Activated naive CD8-positive, alpha-beta T cell treated with anti-CD3 and anti-CD28 coated beads, Interleukin-2, amount 10 ng/mL, durations not matched to agents 7 days and 5 days (primary cell): Measurements from ENCODE around the gene RALY. TPM values are rescaled to one million over a fixed set of nuclear protein-coding genes. Genes with fewer than 3 reads are reported as not detected.
"Not testable (repeated sequence)": the region's sequence is repeated elsewhere in the genome, so short reads cannot be mapped to it uniquely, and the experiment has no call there.

Experiments
- ATAC-seq: fragments of 150-1000 bp; cut with Tn5 transposase; one replicate; pipeline ENCODE4 v1.10.0; 2021; ENCODE audit warnings: low read depth, moderate library complexity
- POLR2A ChIA-PET: fragments of 350-600 bp; sonication (Branson Sonifier 250); formaldehyde crosslinking; loops from one replicate; lab custom pipeline; 2021; ENCODE audit warnings: antibody characterized with exemption; lab: Charles Lee
- DNase-seq: peaks from one replicate; pipeline ENCODE4 v3.0.0; 2021
- H3K27ac Mint-ChIP-seq: one replicate; pipeline ENCODE4 v1.8.0; 2022; ENCODE audit warnings: mild to moderate bottlenecking, mixed read lengths
- H3K27me3 Mint-ChIP-seq: one replicate; pipeline ENCODE4 v1.8.0; 2022; ENCODE audit warnings: mild to moderate bottlenecking, moderate library complexity, mixed read lengths
- H3K36me3 Mint-ChIP-seq: one replicate; pipeline ENCODE4 v1.8.0; 2021; ENCODE audit warnings: mild to moderate bottlenecking, mixed read lengths
- H3K4me1 Mint-ChIP-seq: one replicate; pipeline ENCODE4 v1.8.0; 2021; ENCODE audit warnings: mixed read lengths
- H3K4me3 Mint-ChIP-seq: one replicate; pipeline ENCODE4 v1.8.0; 2022; ENCODE audit warnings: mild to moderate bottlenecking, moderate library complexity, mixed read lengths
- H3K9me3 Mint-ChIP-seq: one replicate; pipeline ENCODE4 v1.8.0; 2021; ENCODE audit warnings: mixed read lengths
- total RNA-seq, 2 experiments: library from RNA; stranded (reverse); gene quantifications; one replicate each; pipeline ENCODE4 v1.2.3, GENCODE V29; 2021

Gene RALY
- total RNA-seq, 2 experiments from 2014 or later = 188 to 190 TPM

DNA sequence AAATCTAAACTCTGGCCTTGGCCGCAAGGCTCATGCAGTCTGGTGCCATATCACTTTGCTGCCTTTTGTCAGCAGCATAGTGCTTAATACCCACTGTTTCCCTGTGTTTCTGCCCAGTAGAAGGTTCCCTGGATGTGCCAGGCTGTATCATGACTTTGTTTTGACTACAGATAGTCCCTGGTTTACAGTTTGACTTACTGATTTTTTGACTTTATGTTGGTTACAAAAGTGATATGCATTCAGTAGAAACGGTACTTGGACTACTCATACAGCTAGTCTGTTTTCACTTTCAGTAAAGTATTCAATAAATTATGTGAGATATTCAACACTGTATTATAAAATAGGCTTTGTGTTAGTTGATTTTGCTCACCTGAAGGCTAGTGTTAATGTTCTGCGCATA, 19.0 kb downstream of the RALY start:
- ATAC-seq (no peak), DNase-seq (no peak)
- no peak overlapping the region for H3K27ac Mint-ChIP-seq
- H3K36me3 Mint-ChIP-seq = peaks cover 13% of the 10 kb centered on the region
- no peak overlapping the region for H3K4me3 Mint-ChIP-seq
- no peaks in the 10 kb centered on the region for H3K27me3 Mint-ChIP-seq
- POLR2A ChIA-PET = interaction anchor here (0.6 kb wide), 1 partner anchor 763 kb away, joined by 5 read pairs; no protein-coding TSS in a partner anchor
- no peaks in the 10 kb centered on the region for H3K9me3 Mint-ChIP-seq
- peaks cover 63% of the 10 kb centered on the region for H3K4me1 Mint-ChIP-seq

- H3K36me3 Mint-ChIP-seq = peaks cover 12% of the 10 kb centered on the region
- DNase-seq (no peak), ATAC-seq (no peak)
- H3K27me3 Mint-ChIP-seq = no peaks in the 10 kb centered on the region
- POLR2A ChIA-PET = interaction anchor here (0.9 kb wide), 1 partner anchor 20 kb away, joined by 3 read pairs; the partner anchor contains the start of gene RALY
- H3K9me3 Mint-ChIP-seq = no peaks in the 10 kb centered on the region
- H3K4me1 Mint-ChIP-seq = peaks cover 60% of the 10 kb centered on the region
- H3K4me3 Mint-ChIP-seq = no peak overlapping the region
- H3K27ac Mint-ChIP-seq = no peak overlapping the region
Observed at GRCh38 chr20:34013554-34013953, 19.8 kb downstream of the RALY start.

DNA sequence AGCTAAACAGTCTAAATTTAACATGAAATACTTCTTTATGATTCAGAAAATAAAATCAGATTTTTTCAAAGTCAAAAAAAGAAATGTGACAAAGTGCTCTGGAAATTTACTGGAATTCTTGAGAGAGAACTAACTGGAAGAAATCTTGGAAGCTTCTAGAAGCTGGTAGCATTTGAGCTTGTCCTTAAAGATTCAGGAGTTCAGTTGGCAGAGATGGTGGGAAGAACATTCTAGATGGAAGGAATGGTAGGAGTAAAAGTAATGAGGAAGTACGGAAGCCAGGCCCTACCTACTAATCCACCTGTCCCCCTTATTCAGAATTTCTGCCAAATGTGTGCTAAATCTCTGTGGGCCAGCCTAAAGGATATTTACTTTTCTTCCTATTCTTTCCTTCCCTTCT, 21.2 kb downstream of the RALY start:
- DNase-seq (no peak), ATAC-seq (no peak)
- H3K4me1 Mint-ChIP-seq = peaks cover 50% of the 10 kb centered on the region
- no peak overlapping the region for H3K27ac Mint-ChIP-seq
- H3K36me3 Mint-ChIP-seq = peaks cover 10% of the 10 kb centered on the region
- POLR2A ChIA-PET = no interaction called here
- H3K27me3 Mint-ChIP-seq = no peaks in the 10 kb centered on the region
- H3K9me3 Mint-ChIP-seq = no peaks in the 10 kb centered on the region
- H3K4me3 Mint-ChIP-seq = no peak overlapping the region

DNA sequence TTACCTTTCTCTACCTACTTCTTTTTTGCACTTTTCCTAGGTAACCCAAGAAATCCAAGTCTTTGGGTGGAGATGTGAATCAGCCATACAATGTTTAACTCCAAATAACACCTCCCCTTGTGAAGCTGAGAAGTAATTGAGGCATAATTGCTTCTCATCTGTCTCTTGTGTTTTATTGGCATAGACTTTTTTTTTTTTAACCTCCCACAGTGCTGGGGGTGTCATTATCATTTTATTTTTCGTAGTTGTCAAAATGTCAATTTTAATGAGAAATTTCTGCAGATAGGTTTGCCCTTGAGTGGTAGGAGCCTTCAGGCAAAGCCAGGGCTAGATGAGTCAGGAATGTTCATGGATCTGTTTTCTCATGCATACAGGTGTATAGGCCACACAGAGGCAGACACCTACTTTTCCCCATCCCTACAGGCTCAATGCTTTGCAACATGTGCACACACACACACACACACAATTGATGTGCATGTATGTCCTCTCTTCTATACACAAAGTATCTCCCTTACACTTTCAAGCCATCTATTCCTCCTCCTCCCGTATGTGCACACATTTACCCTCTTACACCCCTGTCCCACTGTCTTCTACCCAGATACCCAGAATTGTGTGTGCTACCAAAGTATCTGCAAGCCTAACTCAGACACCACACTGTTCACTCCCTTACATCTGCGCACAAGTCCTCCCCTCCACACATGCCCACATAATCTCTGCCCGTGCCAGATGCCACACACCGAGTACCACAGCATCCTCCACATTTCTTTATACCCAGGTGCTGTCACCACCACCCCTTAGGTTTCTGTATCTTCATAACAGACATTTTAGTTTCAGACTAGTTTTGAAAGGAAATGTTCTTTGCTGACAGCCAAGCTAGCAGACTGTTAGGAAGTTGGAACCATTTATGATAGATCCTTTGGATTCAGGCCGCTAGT, 22.0 kb downstream of the RALY start:
- Mint-ChIP-seq H3K27ac (peak overlapping the region; percentile 7), H3K4me1 (peaks cover 53% of the 10 kb centered on the region), H3K9me3 (no peaks in the 10 kb centered on the region), H3K36me3 (peaks cover 10% of the 10 kb centered on the region), H3K27me3 (no peaks in the 10 kb centered on the region), H3K4me3 (no peak overlapping the region)
- ATAC-seq = no peak
- POLR2A ChIA-PET = interaction anchor here (1.6 kb wide), 1 partner anchor 22 kb away, joined by 4 read pairs; the partner anchor contains the start of gene RALY
- DNase-seq = no peak

- no peak for ATAC-seq
- Mint-ChIP-seq H3K27ac (no peak overlapping the region), H3K4me1 (peaks cover 54% of the 10 kb centered on the region)
Observed at GRCh38 chr20:34016736-34017135, 23.0 kb downstream of the RALY start.

GRCh38 chr20:34017610-34018009, 23.9 kb downstream of the RALY start:
- no peak for ATAC-seq
- Mint-ChIP-seq H3K4me3 (no peak overlapping the region), H3K27me3 (no peaks in the 10 kb centered on the region), H3K36me3 (peaks cover 10% of the 10 kb centered on the region), H3K4me1 (peaks cover 56% of the 10 kb centered on the region), H3K9me3 (no peaks in the 10 kb centered on the region), H3K27ac (no peak overlapping the region)
- POLR2A ChIA-PET = interaction anchor here (1.6 kb wide), 1 partner anchor 24 kb away, joined by 4 read pairs; the partner anchor contains the start of gene RALY
- DNase-seq = no peak

More at GRCh38 chr20:34016736-34017135, 23.0 kb downstream of the RALY start:
- Mint-ChIP-seq H3K9me3 (no peaks in the 10 kb centered on the region), H3K36me3 (peaks cover 10% of the 10 kb centered on the region), H3K27me3 (no peaks in the 10 kb centered on the region), H3K4me3 (no peak overlapping the region)
- DNase-seq = no peak
- POLR2A ChIA-PET = interaction anchor here (0.8 to 1.6 kb wide), 2 partner anchors 9 to 23 kb away, joined by 3 to 4 read pairs; partner anchors contain the start of gene RALY

GRCh38 chr20:34018166-34018565, 24.5 kb downstream of the RALY start:
- no peak for ATAC-seq
- POLR2A ChIA-PET = no interaction called here
- DNase-seq = no peak
- Mint-ChIP-seq H3K4me3 (no peak overlapping the region), H3K9me3 (no peaks in the 10 kb centered on the region), H3K4me1 (peaks cover 59% of the 10 kb centered on the region), H3K36me3 (peaks cover 12% of the 10 kb centered on the region), H3K27ac (no peak overlapping the region), H3K27me3 (no peaks in the 10 kb centered on the region)

GRCh38 chr20:34022151-34022838, 28.6 kb downstream of the RALY start:
- H3K4me1 Mint-ChIP-seq = peaks cover 42% of the 10 kb centered on the region
- POLR2A ChIA-PET = interaction anchor here (0.7 to 2.8 kb wide), 2 partner anchors 90 to 1226 kb away, joined by 3 to 6 read pairs; partner anchors contain the start of gene EIF2S2
- no peak for DNase-seq
- peak overlapping the region; percentile 49 for H3K27ac Mint-ChIP-seq
- H3K4me3 Mint-ChIP-seq = no peak overlapping the region
- H3K9me3 Mint-ChIP-seq = no peaks in the 10 kb centered on the region
- no peaks in the 10 kb centered on the region for H3K27me3 Mint-ChIP-seq
- peaks cover 11% of the 10 kb centered on the region for H3K36me3 Mint-ChIP-seq
- peak; percentile 53 for ATAC-seq

DNA sequence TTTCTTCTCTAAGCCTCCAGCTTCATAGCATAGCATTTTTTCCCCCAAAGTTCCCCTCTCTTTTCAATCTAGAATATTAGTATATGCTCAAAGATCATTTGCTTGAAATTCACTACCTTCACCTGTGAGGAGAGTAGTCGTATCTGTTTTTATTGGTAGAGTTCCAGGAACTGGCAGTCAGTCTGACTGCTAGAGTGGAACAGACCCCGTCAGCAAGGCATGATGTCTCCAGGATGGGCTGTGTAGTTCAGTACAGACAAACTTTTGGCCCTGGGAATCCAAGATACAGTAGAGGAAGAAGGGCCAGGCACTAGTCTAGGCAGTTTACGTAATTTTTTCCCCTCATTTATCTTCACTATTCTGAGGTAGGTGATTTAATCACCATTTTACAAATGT, 29.1 kb downstream of the RALY start:
- H3K27ac Mint-ChIP-seq = peak overlapping the region; percentile 49
- H3K9me3 Mint-ChIP-seq = no peaks in the 10 kb centered on the region
- H3K36me3 Mint-ChIP-seq = peaks cover 13% of the 10 kb centered on the region

GRCh38 chr20:34023937-34024722, 30.4 kb downstream of the RALY start:
- DNase-seq = no peak
- Mint-ChIP-seq H3K27me3 (no peaks in the 10 kb centered on the region), H3K36me3 (peaks cover 14% of the 10 kb centered on the region), H3K27ac (no peak overlapping the region), H3K4me1 (peaks cover 41% of the 10 kb centered on the region), H3K4me3 (no peak overlapping the region), H3K9me3 (no peaks in the 10 kb centered on the region)
- no peak for ATAC-seq
- POLR2A ChIA-PET = interaction anchor here (2.8 kb wide), 1 partner anchor 88 kb away, joined by 6 read pairs; the partner anchor contains the start of gene EIF2S2

More for the DNA sequence above, 29.1 kb downstream of the RALY start:
- POLR2A ChIA-PET = interaction anchor here (2.8 kb wide), 1 partner anchor 90 kb away, joined by 6 read pairs; the partner anchor contains the start of gene EIF2S2
- no peak for ATAC-seq
- Mint-ChIP-seq H3K4me3 (no peak overlapping the region), H3K4me1 (peaks cover 40% of the 10 kb centered on the region), H3K27me3 (no peaks in the 10 kb centered on the region)
- DNase-seq = no peak

DNA sequence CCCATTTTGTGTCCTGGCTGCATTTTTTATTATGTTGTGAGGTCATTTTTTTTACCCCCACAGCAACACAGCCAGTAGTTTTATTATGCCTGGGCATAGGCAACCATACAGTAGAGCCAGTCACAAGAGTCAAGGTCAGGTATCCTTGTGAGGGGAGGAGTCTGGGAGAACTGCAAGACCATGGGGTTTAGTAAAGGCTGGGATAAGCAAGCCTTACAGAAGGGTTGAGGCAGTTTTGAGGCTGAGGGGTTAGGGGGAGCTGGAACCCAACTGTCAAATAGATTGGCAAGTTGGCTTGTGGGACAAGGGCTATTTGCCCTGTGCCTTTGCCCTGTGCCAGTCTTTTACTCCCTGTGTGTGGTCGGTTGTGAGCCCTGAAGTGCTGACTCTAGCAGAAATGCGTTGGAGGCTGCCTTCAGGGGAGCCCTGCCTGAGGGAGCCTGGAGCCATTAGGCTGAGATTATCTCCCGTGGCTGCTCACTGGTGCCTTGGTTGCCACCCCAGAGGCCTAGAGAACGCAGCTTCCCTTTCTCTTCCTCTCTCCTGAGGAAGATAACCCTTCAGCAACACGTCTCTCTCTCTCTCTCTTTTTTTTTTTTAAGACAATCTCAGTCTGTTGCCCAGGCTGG, 31.1 kb downstream of the RALY start:
- peaks cover 14% of the 10 kb centered on the region for H3K36me3 Mint-ChIP-seq
- POLR2A ChIA-PET = no interaction called here

DNA sequence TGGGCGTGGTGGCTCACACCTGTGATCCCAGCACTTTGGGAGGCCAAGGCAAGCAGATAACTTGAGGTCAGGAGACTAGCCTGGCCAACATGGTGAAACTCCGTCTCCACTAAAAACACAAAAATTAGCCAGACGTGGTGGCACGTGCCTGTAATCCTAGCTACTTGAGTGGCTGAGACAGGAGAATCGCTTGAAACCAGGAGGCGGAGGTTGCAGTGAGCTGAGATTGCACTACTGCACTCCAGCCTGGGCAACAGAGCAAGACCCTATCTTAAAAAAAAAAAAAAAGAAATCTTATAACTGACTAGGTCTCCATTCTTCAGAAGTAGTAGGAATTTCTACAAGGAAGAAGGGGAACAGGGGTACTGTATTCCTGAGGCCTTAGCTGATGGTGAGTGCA, 34.3 kb downstream of the RALY start:
- DNase-seq, H3K27ac Mint-ChIP-seq, H3K4me3 Mint-ChIP-seq, ATAC-seq, H3K9me3 Mint-ChIP-seq, H3K27me3 Mint-ChIP-seq: not testable (repeated sequence)
- peaks cover 18% of the 10 kb centered on the region for H3K36me3 Mint-ChIP-seq
- POLR2A ChIA-PET = interaction anchor here (0.7 kb wide), 1 partner anchor 35 kb away, joined by 3 read pairs; no protein-coding TSS in a partner anchor
- H3K4me1 Mint-ChIP-seq = peaks cover 20% of the 10 kb centered on the region

More for the DNA sequence above, 31.1 kb downstream of the RALY start:
- H3K27ac Mint-ChIP-seq = no peak overlapping the region
- no peak for DNase-seq
- H3K9me3 Mint-ChIP-seq = no peaks in the 10 kb centered on the region
- peaks cover 38% of the 10 kb centered on the region for H3K4me1 Mint-ChIP-seq
- no peak overlapping the region for H3K4me3 Mint-ChIP-seq
- H3K27me3 Mint-ChIP-seq = no peaks in the 10 kb centered on the region
- ATAC-seq = no peak
